NCI-H1092 treated with DMSO at 0.1 percent for 48 hours (cell line): ENCODE results near the gene SPEN.

Experiments used
- DNase-seq: peaks from one replicate; lab custom pipeline; 2025; lab: John Stamatoyannopoulos, UW

The SPEN gene

DNA sequence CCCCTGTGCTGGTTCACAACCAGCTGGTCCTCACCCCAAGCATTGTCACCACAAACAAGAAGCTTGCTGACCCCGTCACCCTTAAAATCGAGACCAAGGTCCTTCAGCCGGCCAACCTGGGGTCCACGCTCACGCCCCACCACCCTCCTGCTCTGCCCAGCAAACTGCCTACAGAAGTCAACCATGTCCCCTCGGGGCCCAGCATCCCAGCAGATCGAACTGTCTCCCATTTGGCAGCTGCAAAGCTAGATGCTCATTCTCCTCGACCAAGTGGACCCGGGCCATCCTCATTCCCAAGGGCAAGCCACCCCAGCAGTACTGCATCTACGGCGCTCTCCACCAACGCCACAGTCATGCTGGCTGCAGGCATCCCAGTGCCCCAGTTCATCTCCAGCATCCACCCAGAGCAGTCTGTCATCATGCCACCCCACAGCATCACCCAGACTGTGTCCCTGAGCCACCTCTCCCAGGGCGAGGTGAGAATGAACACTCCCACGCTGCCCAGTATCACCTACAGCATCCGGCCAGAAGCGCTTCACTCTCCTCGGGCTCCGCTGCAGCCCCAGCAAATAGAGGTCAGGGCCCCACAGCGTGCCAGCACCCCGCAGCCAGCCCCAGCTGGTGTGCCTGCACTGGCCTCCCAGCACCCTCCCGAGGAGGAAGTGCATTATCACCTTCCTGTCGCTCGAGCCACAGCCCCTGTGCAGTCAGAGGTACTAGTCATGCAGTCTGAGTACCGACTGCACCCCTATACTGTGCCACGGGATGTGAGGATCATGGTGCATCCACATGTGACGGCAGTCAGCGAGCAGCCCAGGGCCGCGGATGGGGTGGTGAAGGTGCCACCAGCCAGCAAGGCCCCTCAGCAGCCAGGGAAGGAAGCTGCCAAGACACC is 87.8 kb downstream of the SPEN start:
- DNase-seq = no peak

DNA sequence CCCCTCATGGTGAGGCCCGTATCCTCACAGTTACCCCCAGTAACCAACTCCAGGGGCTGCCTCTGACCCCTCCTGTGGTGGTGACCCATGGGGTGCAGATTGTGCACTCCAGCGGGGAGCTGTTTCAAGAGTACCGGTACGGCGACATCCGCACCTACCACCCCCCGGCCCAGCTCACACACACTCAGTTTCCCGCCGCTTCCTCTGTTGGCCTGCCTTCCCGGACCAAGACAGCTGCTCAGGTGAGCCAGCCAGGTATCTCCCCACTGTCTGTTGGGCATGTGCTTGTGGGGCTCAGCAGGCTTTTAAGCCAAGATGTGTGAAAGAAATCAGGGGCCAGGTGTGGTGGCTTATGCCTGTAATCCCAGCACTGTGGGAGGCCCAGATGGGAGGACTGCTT is 88.5 kb downstream of the SPEN start:
- no peak for DNase-seq

DNA sequence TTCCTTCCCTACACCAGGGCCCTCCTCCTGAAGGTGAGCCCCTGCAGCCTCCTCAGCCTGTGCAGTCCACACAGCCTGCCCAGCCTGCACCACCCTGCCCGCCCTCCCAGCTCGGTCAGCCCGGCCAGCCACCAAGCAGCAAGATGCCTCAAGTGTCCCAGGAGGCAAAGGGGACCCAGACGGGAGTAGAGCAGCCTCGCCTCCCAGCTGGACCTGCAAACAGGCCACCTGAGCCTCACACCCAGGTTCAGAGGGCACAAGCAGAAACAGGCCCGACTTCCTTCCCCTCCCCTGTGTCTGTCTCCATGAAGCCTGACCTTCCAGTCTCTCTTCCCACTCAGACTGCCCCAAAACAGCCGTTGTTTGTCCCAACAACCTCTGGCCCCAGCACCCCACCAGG is 89.6 kb downstream of the SPEN start:
- DNase-seq = no peak

DNA sequence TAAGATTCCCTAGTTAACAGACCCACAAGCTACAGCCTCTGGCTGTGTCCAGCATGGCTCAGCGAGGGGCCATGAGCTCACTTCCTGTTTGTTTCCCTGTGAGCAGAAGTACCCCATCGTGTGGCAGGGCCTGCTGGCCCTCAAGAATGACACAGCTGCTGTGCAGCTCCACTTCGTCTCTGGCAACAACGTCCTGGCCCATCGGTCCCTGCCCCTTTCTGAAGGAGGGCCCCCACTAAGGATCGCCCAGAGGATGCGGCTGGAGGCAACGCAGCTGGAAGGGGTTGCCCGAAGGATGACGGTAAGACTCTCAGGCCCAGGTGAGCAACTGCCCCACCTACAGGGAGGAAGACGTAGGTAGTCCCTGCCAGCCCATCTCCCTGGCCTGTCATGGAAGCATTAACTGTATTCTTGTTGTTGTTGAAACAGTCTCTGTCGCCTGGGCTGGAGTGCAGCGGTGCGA is 90.2 kb downstream of the SPEN start:
- no peak for DNase-seq

DNA sequence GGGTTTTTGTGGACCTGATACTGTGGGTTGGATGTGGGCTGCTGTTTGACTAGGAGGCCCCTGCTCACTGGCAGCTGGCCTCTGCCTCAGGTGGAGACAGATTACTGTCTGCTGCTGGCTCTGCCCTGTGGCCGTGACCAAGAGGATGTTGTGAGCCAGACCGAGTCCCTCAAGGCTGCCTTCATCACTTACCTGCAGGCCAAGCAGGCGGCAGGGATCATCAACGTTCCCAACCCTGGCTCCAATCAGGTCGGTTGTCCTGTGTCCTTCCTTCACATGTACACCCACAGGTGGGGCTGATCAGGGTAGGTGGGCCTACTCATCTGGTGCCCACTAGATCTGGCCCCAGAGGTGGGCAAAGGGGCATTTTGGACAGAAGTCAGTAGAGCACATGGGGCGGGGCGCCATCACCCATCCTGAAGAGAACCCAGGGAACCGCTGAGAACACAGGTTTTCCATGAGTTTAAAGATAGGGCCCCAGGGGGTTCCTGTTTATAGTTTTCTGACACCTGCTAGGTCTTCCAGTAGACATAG is 91.2 kb downstream of the SPEN start:
- DNase-seq = no peak

DNA sequence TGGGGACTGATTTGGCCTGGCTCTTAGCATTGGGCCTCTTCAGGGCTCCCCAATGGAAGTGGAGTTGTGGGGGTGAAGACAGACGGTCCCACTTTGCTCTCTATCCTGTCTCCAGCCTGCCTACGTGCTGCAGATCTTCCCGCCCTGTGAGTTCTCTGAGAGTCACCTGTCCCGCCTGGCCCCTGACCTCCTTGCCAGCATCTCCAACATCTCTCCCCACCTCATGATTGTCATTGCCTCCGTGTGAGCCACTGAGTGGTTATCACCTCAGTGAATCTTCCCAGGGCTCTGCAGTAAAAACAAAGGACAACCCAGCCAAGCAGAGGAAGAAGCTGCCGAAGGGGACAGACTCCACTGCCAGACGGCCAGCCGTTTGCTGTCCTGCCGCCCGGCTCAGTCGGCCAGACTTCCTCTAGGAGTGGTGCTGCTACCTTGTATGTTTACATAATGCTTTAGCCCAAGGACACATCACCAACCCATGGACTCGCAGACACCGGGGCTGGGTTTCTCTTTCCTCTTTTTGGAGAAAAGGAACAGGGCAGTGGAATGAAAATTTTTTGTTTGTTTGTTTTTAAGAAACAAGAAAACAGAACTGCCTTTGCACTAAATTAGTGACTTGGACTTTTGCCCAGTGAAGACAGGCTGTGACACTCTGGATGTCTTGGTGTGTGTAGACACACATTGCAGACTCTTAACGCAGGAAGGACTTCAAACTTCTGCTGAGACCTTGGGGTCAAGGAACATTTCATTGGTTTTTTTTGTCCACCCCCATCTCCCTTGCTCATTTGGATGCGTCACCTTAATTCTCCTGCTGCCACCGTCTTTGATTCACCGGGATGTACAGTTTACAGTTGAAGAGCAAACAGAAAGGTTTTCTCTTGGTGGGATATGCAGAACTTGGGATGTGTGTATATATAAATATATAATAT is 91.9 kb downstream of the SPEN start:
- DNase-seq = no peak

DNA sequence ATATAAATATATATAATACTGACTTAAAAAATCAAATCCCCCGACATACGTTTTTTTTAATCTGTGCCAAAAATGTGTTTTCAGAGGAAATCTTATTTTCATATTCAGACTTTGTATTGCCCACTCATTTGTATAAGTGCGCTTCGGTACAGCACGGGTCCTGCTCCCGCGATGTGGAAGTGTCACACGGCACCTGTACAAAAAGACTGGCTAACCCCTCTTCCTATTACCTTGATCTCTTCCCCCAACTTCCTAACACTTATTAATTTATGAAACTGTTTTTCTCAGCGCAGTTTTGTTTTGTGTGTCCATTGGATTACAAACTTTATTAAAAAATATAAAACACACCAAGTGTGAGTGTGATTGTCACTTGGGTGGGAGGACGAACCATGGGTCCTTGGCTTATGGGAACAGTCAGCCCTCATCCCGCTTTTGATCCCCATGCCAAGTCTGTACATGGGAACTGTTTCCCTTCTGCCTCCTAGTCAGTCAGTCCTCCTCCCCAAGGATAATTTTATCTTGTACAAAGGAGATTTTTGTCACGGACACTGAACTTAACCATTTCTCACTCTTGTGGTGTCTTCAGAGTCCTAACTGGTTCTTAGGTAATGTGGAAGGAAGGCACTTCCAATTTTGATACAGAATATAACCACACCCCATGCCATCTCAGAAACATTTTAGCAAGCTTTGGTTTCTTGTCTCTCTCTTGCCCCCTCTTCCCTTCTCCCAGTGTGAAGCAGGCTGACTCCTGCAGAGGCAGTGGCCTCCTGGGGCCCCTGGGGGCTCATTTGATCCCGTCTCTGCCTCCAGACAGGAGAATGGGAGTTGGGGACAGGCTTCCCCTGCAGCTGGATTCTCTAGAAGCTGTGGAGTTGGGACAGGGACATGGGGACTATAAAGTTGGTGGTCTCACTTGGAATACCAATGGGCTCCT is 92.9 kb downstream of the SPEN start:
- DNase-seq = no peak

DNA sequence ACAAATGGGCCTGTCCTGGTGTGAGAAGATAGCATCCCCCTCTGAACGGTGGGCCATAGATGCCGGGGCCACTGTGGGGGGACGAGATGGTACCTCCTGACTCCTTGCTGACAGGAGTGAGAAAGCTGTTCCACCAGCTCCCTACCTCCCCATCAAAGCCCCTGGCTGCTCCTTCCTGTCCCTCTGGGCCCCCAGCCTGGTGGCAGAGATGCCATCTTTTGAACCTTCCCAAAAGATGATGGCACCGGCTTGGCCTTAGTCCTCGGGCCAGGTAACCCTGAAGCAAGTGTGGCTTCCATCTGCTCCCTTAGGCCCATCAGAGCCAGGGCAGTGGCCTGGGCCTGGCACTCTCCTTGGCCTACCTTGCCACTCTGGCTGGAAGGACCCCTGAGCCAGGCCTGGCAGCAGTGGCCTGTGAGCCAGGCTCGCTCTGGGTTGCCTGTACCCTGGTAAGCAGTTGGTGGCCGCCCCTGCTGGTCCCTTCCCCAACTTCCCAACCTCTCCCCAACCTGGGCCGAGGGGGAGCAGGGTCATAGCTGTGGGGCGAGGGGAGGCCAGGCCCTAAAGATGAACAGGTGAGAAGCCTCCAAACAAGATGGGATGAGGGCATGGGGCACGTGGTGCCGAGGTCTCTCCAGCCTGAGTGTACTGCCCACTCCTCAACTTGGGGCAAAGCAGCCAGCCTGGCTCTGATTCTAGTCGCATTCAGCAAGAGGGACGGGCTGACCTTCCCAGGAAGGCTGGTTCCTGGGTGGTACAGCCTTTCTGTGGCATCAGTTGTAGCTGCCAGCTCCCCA is 93.7 kb downstream of the SPEN start:
- no peak for DNase-seq

DNA sequence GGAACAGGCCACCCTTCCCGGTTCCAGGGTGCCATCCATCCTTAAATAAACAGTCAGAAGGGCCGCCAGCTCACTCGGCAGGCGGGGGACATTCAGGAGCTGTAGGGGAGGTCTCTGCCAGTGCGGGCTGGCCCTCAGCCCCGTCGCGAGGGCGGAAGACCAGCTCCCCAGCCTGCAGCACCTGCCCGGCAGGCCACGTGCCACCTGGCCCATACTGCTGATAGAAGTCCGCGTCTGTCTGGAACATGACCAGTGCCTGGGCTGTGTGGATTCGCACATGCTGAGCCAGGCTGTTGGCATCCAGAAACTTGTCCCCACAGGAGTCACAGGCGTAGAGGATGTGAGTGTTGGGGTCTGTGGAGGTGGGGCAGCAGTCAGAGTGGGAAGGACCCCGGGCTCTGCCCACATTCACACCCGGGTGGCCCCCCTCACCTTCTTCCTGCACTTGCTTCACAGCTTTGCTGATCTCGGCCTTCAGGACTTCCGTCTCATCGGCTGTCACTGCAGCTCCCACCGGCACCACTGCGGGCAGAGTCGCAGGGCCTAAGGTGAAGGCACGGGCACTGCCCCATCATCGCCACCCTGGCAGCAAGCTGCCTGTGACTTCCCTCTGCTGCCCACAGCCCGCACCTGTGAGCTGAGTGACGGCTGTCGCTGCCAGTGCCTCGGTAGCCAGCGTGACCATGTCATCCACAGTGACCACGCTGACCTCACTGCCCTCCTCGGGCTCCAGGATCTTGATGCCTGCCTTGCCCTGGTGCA is 94.6 kb downstream of the SPEN start:
- DNase-seq = no peak

DNA sequence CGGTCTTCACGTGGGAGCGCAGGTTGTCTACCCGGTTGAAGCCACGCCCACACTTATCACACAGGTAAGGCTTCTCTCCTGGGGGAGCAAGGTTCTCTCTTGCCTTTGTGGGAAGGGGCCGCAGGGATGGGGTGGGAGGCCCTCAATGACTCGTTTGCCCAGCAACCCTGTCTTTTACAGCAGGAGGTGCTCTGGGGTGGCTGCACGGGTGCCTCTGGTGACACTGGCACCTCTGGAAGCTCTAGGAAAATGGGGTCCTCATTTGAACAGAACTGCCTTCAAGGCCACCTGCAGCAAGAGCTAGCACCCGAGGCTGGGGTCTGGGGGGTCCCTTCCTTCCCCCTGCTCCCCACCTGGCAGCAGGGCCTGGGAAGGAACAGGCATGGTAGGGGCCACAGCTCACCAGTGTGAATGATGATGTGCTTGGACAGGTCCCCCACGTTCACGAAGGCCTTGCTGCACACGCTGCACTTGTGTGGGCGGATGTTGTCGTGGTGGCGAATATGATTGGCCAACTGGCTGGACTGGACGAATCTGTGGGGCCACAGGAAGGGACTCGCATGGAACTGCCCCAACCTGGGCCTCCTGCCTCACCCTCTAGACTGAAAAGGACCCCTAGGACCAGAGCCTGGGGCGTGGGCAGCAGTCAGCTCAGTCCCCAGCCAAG is 95.3 kb downstream of the SPEN start:
- DNase-seq = no peak

DNA sequence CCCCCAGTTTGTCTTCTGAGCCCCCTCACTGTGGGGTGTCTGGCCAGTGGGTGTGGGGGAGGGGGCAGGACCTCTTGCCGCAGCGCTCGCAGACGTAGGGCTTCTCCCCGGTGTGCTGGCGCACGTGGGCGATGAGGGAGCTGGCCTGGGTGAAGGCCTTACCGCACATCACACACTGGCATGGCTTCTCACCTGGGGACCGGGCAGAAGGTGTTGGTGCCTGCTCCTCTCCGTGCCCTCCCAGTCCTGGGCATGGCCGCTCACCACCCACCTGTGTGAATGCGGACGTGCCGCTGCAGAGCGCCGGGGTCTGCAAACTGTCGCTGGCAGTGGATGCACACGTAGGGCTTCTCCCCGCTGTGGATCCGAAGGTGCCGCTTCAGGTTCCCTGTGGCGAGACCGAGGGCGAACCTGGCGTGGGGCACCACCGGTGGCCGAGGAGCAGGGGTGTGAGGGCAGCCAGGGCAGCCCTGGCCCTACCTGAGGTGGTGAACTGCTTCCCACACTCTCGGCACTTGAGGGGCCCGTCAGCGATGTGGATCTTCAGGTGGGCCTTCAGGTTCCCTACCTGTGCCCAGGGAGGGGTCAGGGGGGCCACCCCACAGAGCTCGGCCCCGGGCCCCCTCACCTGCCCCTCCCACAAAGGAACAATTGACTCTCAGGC is 96.0 kb downstream of the SPEN start:
- no peak for DNase-seq

DNA sequence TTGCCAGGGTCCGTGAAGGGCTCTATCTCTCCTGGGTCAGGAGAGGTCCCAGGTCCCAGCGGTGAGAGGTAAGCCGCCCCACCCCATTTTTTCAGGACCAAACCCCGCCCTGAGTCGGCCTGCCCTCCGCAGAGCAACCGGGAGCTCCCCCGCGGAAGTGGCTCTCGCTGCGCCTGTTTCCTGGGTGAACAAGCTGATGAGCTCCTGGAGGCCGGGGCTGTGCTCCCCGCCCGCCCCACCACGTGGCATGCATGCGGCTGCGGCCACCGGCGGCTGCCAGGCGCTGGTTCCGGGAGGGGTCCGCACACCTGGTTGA is 96.4 kb downstream of the SPEN start:
- no peak for DNase-seq

DNA sequence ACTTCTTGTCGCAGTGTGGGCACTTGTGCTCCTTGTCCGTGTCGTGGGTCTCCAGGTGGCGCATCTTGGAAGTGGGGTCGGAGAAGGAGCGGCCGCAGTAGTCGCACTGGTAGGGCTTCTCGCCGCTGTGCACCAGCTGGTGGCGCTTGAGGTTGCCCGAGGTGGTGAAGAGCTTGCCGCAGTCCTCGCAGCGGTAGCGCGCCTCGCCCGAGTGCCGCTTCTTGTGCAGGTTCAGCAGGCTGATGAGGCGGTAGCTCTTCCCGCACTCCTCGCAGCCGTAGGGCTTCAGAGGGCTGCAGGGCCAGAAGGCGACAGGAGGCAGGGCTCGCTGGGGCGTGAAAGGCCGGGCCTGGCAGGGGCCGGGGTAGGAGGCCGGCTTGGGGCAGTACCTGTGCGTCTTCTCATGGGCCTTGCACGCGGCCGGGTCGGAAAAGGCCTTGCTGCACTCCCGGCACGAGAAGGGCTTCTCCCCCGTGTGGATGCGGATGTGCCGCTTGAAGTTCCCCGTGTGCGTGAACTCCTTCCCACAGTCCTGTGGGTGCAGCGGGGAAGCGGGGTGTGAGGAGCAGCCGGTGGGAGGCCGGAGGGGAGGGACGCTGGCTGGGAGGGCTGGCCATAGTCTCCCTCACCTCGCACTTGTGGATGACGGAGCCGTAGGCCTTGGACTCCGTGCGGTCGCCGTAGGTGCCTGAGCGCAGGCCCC is 97.0 kb downstream of the SPEN start:
- DNase-seq = no peak

DNA sequence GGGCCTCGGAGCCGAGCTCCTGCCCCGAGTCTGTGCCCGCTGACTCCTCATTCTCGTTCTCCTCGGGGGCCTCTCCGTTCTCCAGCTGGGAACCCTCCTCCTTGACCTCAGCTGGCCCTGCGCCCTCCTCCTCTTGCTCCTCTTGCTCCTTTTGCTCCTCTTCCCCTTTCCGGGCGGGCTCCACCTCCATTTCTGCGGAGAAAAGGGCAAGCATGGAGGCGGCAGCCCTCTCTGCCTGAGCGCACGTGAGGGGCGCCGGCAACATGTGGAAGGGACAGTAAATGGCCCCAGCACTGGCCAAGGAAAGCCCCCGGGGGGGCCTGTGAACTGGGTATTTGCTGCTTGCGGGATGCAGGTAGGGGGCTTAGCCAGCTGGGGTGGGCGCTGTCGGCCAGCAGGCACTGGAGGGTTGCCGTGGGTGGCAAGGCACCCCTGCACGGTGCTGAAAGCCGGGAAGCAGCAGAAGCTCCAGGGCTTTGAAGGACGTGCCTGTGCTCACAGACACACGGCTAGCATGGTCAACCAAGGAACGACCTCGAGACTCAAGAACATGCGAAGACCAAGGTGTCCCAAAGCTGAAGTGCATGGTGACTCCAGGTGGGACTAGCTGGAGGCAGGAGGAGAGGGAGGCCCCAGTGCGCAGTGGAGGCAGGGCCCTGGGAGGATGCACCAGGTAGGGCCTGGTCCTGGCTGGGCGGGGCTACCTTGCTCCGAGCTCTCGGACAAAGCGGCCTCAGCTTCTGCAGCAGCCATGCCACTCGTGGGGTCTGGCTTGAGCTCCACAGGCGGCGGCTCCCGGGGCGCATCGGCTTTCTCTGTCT is 97.7 kb downstream of the SPEN start:
- DNase-seq = no peak

DNA sequence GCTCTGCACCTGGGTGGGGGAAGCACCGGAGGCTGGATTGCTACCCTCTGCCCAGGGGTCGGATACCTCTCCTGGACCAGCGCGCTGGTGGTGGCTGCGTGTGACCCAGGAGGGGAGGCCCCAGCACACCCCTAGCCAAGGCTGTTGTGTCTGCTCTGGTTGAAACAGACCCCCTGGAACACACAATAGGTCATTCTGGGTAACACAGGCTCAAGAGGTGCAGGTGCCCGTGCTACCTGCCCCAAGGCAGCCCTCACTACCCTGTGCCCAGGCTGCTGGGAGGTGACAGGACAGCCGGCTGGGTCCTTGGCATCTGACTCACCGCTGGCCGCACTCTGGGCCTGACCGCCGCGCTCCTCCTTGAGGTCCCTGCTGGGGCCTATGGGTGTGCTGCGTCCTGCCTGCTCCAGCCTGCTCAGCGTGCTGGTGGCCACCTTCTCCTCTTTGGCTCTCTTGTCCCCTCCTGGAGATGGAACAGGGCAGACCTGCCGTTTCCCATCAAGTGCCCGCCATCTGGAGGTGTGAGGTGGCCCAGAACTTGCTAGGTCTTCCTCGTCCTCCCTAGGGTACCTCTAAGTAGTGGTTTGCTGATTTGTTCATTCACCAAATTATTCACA is 98.4 kb downstream of the SPEN start:
- DNase-seq = no peak

DNA sequence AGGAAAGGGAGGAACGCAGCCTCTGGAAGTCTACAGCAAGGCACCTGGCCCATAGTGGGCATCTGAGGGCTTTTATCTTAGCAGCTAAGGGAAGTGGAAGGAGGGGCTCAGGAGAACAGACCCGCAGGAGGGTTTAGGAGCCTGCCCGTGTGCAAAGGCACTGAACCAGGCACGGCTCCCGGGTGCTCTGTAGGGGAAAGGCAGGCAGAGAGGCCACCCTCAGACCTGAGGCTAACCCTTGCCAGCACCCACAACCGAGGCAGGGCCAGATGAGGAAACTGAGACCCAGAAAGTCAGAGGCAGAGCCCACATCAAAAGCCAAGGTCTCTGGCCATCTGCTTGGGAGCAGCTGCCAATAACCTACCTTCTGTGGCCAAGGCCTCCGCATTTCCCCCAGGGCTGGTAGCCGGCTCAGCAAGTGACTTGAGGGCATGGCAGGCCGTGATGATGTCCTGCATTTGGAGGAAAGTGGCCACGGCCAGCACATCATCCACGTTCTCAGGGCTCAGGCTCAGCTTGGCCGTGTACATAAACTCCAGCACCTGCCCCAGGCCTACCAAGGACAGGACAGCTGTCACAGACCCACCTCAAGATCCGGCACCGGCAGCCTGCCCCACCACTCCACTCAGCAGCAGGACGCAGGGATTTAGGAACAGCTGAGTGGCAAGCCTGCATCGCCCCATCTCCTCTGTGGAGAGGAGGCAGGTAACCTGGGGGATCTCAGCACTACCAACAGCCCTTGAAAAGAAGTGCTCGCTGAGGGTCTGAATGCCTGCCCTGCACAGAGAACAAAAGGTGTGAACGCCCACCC is 99.3 kb downstream of the SPEN start:
- no peak for DNase-seq
